T47D (cell line): ENCODE data around the gene MEGF11.

ENCODE experiments used
- DNase-seq, 2 experiments: peaks; one replicate each; pipeline versions ENCODE4 v3.0.0 to v3.0.0-alpha.2; 2011 to 2012; ENCODE audit warnings: low read depth in 1 of 2, low spot score in 1 of 2
- JUND ChIP-seq: IDR thresholded peaks from 2 replicates; pipeline ENCODE4 v1.6.1; 2012; ENCODE audit warnings: low read depth
- in situ Hi-C: cut with HindIII; loops from 2 replicates; pipeline ENCODE4 v1.10.0; 2016; ENCODE audit warnings: low sequenced_read_pairs, low pct_unique_long_range_greater_than_20kb

The MEGF11 gene

DNA sequence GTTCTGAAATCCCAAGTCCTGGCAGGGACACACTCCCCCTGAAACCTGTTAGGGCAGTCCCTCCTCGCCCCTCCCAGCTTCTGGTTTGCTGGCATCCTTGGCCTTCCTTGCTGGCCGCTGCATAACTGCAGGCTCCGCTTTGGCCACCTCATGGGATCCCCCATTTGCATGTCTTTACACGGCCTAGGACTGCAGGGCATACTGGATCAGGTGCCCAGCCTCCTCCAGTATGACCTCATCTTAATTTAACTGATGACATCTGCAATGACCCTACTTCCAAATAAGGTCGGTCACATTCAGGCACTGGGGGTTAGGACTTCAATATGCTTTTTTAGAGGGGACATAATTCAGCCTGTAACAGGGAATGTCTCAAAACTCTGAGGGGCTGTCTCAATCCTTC is 210.9 kb downstream of the MEGF11 start:
- TF ChIP-seq JUND, result no peak
- in situ Hi-C loops, result no loop called here
- DNase-seq, result peak in 1 of 2 experiments; percentile 11

- no peak for TF ChIP-seq JUND
- no peak for DNase-seq
- in situ Hi-C loops, result no loop called here
Observed at GRCh38 chr15:66041276-66041675, 212.3 kb downstream of the MEGF11 start.

DNA sequence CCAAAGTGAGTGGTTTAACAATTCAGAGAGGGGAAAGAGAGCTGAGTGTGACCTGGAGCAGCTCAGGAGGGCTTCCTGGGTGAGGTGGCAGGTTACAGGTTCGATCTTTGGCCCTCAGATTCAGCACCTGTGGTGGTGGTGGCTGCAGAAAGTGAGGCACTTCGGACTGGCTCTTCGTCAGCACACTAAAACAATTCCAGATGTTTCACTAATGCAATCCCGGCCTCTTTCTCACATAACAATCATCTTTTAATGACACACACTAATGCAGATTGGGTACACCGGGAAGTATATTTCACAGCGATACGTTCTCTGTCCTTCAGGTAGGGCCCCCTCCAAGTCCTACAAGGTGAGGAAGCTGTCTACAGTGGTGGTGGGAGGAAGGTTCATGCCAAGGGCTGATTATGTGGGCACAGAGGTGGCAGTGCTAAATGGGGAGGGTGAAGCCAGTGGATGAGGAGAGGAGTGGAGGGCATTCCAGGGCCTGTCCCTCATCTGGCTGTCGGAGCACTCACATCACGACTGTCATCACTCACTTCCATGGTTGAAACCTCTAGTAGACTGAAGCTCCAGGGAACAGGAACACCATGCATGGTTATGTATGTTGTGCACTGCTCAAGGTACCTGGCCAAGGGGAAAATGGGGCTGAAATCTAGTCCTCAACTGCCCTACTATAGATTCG is 213.2 kb downstream of the MEGF11 start:
- no peak for DNase-seq
- in situ Hi-C loops, result no loop called here
- no peak for TF ChIP-seq JUND

DNA sequence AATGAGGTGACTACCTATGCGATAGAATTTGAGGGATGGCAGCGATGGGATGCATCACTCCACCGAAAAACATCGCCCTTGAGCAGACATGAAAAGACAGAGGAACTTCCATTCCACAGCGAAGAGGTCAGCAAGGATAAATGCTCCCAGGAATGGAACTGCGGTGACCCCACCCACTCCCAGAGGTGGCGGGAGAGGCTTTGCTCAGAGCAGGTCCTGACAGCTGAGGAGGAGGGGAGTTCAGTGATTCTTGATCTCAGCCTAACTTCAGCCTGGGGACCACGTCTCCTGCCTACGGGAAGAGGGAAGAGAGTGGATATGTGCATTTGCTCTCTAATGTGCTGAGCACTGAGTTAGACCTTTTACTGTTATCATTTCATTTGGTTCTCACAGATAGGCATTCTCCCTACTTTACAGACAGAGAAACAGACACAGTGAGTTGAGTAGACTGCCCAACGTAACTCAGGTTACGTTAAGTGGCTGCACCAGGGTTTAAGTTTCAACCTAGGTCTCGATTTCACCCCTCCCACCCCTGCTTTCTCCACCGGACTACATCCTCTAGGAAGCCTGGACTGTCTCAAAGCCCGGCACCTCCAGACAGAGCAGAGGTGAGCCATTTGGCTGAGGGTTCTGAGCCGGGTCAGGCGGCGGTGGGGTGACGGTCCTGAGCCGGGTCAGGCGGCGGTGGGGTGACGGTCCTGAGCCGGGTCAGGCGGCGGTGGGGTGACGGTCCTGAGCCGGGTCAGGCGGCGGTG is 214.3 kb downstream of the MEGF11 start:
- no peak for TF ChIP-seq JUND
- in situ Hi-C loops, result no loop called here
- no peak for DNase-seq

- peak; percentile 9 to 29 for DNase-seq
- in situ Hi-C loops, result no loop called here
- TF ChIP-seq JUND, result no peak
Observed at GRCh38 chr15:66038387-66039116, 215.0 kb downstream of the MEGF11 start.

GRCh38 chr15:66036859-66037258 is 216.7 kb downstream of the MEGF11 start:
- DNase-seq, result no peak
- no peak for TF ChIP-seq JUND
- in situ Hi-C loops, result no loop called here

- no peak for DNase-seq
- in situ Hi-C loops, result no loop called here
- no peak for TF ChIP-seq JUND
Observed at GRCh38 chr15:66035901-66036300, 217.6 kb downstream of the MEGF11 start.

DNA sequence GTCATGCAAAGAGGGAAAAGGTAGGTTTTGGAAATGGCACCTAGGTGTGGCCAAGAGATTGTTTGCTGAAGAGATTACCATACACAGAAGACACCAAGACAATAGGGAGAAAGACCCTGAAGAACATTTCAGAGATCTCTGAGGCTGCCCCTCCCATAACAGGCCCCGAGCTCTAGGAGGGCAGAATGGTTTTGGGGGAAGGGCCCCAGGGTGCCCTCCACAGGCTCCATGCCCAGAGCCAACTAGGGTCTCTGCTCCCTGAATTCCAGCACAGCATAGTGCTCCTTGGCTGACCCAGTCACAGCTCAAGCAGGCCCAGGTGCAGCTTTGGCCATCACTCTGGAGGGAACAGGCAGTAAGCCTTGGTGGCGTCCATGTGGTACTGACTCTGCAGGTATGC is 220.4 kb downstream of the MEGF11 start:
- DNase-seq, result no peak
- in situ Hi-C loops, result no loop called here
- no peak for TF ChIP-seq JUND

GRCh38 chr15:66032006-66032405 is 221.5 kb downstream of the MEGF11 start:
- DNase-seq, result no peak
- in situ Hi-C loops, result no loop called here
- no peak for TF ChIP-seq JUND

GRCh38 chr15:66030650-66031049 is 222.9 kb downstream of the MEGF11 start:
- no peak for DNase-seq
- in situ Hi-C loops, result no loop called here
- no peak for TF ChIP-seq JUND

GRCh38 chr15:66029650-66030049 is 223.9 kb downstream of the MEGF11 start:
- no peak for DNase-seq
- in situ Hi-C loops, result no loop called here
- TF ChIP-seq JUND, result no peak

- DNase-seq, result no peak
- in situ Hi-C loops, result no loop called here
- no peak for TF ChIP-seq JUND
Observed at GRCh38 chr15:66027268-66027805, 226.2 kb downstream of the MEGF11 start.

- in situ Hi-C loops, result no loop called here
- TF ChIP-seq JUND, result no peak
- DNase-seq, result no peak
Observed at GRCh38 chr15:66025972-66026371, 227.6 kb downstream of the MEGF11 start.
